ENCODE results near the gene BMS1. TPM values are rescaled to one million over a fixed set of nuclear protein-coding genes. Genes with fewer than 3 reads are reported as not detected.

Gene BMS1
- total and polyA plus RNA-seq, 2 of the 8 experiments (the other 6 are each of a cell fraction or from before 2014, with no cell fraction given): 3.7 to 34.6 TPM

DNA sequence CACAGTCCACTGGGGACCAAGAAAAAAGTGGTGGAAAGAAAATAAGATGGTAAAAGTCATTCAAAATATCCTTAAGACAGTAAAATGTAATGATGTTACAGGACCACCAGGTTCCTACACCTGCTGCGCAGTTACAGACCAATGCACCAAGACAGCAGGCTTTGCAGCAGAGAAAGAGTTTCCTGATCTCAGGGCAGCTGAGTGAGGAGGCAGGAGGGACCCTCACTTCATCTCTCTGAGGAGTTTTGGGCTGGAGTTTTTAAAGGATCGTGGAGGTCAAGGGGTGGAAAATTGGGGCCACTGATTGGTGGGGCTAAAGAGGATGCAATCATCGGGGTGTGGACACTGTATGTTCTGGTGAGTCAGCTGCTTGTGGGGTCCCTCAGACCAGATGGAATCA, 100.0 kb downstream of the BMS1 start:
- Histone ChIP-seq H3K27me3 (replicated peaks in 1 of 4; ENCODE audit: control insufficient read depth in 3 of 4, extremely low read depth in 1 of 4, insufficient read depth in 3 of 4, low read length in 3 of 4) (no peaks in the 10 kb centered on the region), H3K56ac (replicated peaks; ENCODE audit: insufficient read length, low read depth, low read length) (no peak overlapping the region), H3K23me2 (ENCODE audit: low read depth, low read length) (no peaks in the 10 kb centered on the region), H2BK5ac (ENCODE audit: low read depth, low read length) (no peak overlapping the region), H4K91ac (replicated peaks; ENCODE audit: insufficient read length, low read length) (no peak overlapping the region), H3K18ac (ENCODE audit: extremely low read depth, low read length) (no peak overlapping the region), H2AFZ (ENCODE audit: low read length) (no peak overlapping the region), H3K36me3 (ENCODE audit: control insufficient read depth in 2 of 4, insufficient read depth in 4 of 4, low read length in 3 of 4) (no peaks in the 10 kb centered on the region), H3K9me3 (ENCODE audit: insufficient read depth in 2 of 2, low read depth in 1 of 2, low read length in 1 of 2) (peaks cover 0 to 3% of the 10 kb centered on the region in 2 experiments; a peak in 2 of 4 replicates), H3K79me2 (ENCODE audit: control insufficient read depth in 1 of 2, insufficient read depth in 2 of 2, low read length in 2 of 2) (no peaks in the 10 kb centered on the region), H2BK12ac (ENCODE audit: low read depth, low read length) (no peak overlapping the region), H3K4ac (replicated peaks; ENCODE audit: insufficient read length, low read depth, low read length) (no peak overlapping the region), H3K4me1 (replicated peaks in 1 of 4; ENCODE audit: control insufficient read depth in 3 of 4, insufficient read depth in 4 of 4, low read length in 3 of 4) (peaks cover 0 to under 1% (median 0%) of the 10 kb centered on the region in 4 experiments; a peak in 3 of 7 replicates), H3K4me3 (ENCODE audit: extremely low read depth in 1 of 4, insufficient read depth in 2 of 4, low read depth in 3 of 4, low read length in 4 of 4) (no peak overlapping the region), H4K20me1 (replicated peaks in 1 of 2; ENCODE audit: control insufficient read depth in 1 of 2, insufficient read depth in 2 of 2, low read length in 2 of 2) (no peaks in the 10 kb centered on the region), H4K8ac (ENCODE audit: extremely low read depth, insufficient read depth, low read length) (no peak overlapping the region), H3K9ac (replicated peaks in 1 of 4; ENCODE audit: extremely low read depth in 1 of 4, low read depth in 3 of 4, low read length in 3 of 4) (no peak overlapping the region), H3K27ac (ENCODE audit: low read depth, low read length) (no peak overlapping the region), H3K14ac (ENCODE audit: insufficient read length) (no peak overlapping the region), H2BK120ac (replicated peaks; ENCODE audit: low read depth, low read length) (no peak overlapping the region), H3K79me1 (ENCODE audit: low read depth, low read length) (no peaks in the 10 kb centered on the region), H2AK5ac (ENCODE audit: low read depth, low read length) (no peak overlapping the region), H2BK20ac (ENCODE audit: low read length) (no peak overlapping the region), H3K23ac (ENCODE audit: insufficient read length) (no peak overlapping the region), H3K4me2 (ENCODE audit: insufficient read depth in 1 of 2, low read depth in 2 of 2, low read length in 2 of 2) (no peak overlapping the region), H2BK15ac (ENCODE audit: low read length) (no peak overlapping the region), H4K5ac (ENCODE audit: insufficient read length, low read depth, low read length) (no peak overlapping the region)
- 95% methylated on average over 3 of the region's 3 CpGs; no CpG with 5 or more reads in 1 of the 2 experiments for WGBS, 2 experiments (ENCODE audit: extremely low coverage in 1 of 2, insufficient coverage in 1 of 2, insufficient read length in 1 of 2, insufficient replicate concordance in 2 of 2, low coverage in 1 of 2, low lambda C conversion rate in 2 of 2, missing lambda C conversion rate in 1 of 2)
- DNase-seq (ENCODE audit: low read depth in 1 of 2, low spot score in 2 of 2) (no peak), FAIRE-seq (no peak)
- ChIA-PET CTCF (ENCODE audit: partially characterized antibody) (interaction anchor here (0.6 to 1.2 kb wide), 2 partner anchors 160 to 196 kb away, joined by 3 to 4 read pairs; no protein-coding TSS in a partner anchor), POLR2A (ENCODE audit: partially characterized antibody) (no interaction called here)
- TF ChIP-seq FOSL1 (IDR thresholded peaks at IDR 0.05; ENCODE audit: insufficient read depth, low read depth, low read length) (no peak), ASH2L (IDR thresholded peaks at IDR 0.05; ENCODE audit: low read length) (no peak), SIX5 (IDR thresholded peaks at IDR 0.05; ENCODE audit: low read depth, low read length) (no peak), RNF2 (IDR thresholded peaks at IDR 0.05; ENCODE audit: borderline replicate concordance, low read depth, low read length, missing control alignments, poor library complexity, severe bottlenecking) (no peak), POLR2AphosphoS5 (IDR thresholded peaks at IDR 0.05; ENCODE audit: low read depth, low read length) (no peak)
